ENCODE data around the gene ERRFI1.
"Not testable (repeated sequence)": the region's sequence is repeated elsewhere in the genome, so short reads cannot be mapped to it uniquely, and the experiment has no call there.

Gene ERRFI1

DNA sequence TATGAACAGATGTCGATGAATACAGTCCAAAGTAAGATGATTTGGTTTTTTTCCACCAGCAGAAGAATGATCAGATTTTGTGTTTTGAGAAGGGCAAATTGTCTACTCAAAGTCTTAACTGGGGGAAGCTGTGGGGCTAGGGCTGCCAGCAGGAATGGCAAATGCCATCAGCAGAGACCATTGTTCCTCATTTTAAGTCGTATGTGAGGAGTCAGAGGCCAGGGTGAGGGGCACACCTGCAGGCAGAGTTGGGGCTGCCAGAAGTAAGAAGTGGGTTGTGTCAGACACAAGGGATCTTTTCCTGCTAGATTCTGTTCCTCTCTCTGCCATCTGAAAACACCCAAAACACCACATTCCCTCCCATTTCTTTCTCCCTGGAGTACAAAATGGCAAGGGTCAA is 55.9 kb downstream of the ERRFI1 start:
- Histone ChIP-seq H3K4me1 (ENCODE audit: low read length) (no peaks in the 10 kb centered on the region), H3K4me3 (ENCODE audit: low read length) (no peak overlapping the region), H3K4me2 (ENCODE audit: low read length) (no peak overlapping the region), H3K79me2 (ENCODE audit: low read length) (peaks cover 53% of the 10 kb centered on the region), H3K36me3 (replicated peaks; ENCODE audit: low read depth, low read length) (peaks cover 41% of the 10 kb centered on the region), H2AFZ (ENCODE audit: low read depth, low read length) (no peak overlapping the region), H3K9me3 (ENCODE audit: insufficient read depth, low read length) (no peaks in the 10 kb centered on the region), H3K27ac (ENCODE audit: low read length) (no peak overlapping the region), H4K20me1 (ENCODE audit: insufficient read depth, low read length) (no peaks in the 10 kb centered on the region), H3K27me3 (ENCODE audit: low read depth, low read length) (no peaks in the 10 kb centered on the region), H3K9ac (ENCODE audit: low read length) (no peak overlapping the region)
- no peak for TF ChIP-seq EZH2phosphoT487 (IDR thresholded peaks at IDR 0.05; ENCODE audit: low read depth)
- TF ChIP-seq, protein P1, sequence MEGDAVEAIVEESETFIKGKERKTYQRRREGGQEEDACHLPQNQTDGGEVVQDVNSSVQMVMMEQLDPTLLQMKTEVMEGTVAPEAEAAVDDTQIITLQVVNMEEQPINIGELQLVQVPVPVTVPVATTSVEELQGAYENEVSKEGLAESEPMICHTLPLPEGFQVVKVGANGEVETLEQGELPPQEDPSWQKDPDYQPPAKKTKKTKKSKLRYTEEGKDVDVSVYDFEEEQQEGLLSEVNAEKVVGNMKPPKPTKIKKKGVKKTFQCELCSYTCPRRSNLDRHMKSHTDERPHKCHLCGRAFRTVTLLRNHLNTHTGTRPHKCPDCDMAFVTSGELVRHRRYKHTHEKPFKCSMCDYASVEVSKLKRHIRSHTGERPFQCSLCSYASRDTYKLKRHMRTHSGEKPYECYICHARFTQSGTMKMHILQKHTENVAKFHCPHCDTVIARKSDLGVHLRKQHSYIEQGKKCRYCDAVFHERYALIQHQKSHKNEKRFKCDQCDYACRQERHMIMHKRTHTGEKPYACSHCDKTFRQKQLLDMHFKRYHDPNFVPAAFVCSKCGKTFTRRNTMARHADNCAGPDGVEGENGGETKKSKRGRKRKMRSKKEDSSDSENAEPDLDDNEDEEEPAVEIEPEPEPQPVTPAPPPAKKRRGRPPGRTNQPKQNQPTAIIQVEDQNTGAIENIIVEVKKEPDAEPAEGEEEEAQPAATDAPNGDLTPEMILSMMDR (IDR thresholded peaks at IDR 0.05; ENCODE audit: low read depth, low read length): no peak

DNA sequence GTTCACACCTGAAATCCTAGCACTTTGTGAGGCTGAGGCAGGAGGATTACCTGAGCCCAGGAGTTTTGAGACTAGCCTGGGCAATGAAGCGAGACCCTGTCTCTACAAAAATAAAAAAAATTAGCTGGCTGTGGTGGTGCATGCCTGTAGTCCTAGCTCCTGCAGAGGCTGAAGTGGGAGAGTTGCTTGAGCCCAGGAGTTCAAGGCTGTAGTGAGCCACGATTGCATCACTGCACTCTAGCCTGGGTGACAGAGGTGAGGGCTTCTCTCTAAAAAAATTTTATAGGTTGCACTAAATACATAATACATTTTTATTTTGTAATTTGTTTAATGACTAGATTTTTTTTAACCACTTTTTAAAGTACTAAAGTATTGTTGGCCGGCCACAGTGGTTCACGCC is 58.5 kb downstream of the ERRFI1 start:
- H3K4me1 ChIP-seq (ENCODE audit: low read length): peaks cover under 1% of the 10 kb centered on the region; the same call in 1 of the 2 replicates
- H4K20me1 ChIP-seq (ENCODE audit: insufficient read depth, low read length): no peaks in the 10 kb centered on the region
- H3K79me2 ChIP-seq (ENCODE audit: low read length): peaks cover 70% of the 10 kb centered on the region
- no peak overlapping the region for H2AFZ ChIP-seq (ENCODE audit: low read depth, low read length)
- H3K4me3 ChIP-seq (ENCODE audit: low read length): no peak overlapping the region
- H3K27me3 ChIP-seq (ENCODE audit: low read depth, low read length): no peaks in the 10 kb centered on the region
- H3K4me2 ChIP-seq (ENCODE audit: low read length): no peak overlapping the region
- H3K27ac ChIP-seq (ENCODE audit: low read length): no peak overlapping the region
- no peak overlapping the region for H3K9ac ChIP-seq (ENCODE audit: low read length)
- no peaks in the 10 kb centered on the region for H3K9me3 ChIP-seq (ENCODE audit: insufficient read depth, low read length)
- TF ChIP-seq, protein P1 (IDR thresholded peaks at IDR 0.05; ENCODE audit: low read depth, low read length): no peak
- no peak for TF ChIP-seq EZH2phosphoT487 (IDR thresholded peaks at IDR 0.05; ENCODE audit: low read depth)
- peaks cover 47% of the 10 kb centered on the region for H3K36me3 ChIP-seq (replicated peaks; ENCODE audit: low read depth, low read length)

DNA sequence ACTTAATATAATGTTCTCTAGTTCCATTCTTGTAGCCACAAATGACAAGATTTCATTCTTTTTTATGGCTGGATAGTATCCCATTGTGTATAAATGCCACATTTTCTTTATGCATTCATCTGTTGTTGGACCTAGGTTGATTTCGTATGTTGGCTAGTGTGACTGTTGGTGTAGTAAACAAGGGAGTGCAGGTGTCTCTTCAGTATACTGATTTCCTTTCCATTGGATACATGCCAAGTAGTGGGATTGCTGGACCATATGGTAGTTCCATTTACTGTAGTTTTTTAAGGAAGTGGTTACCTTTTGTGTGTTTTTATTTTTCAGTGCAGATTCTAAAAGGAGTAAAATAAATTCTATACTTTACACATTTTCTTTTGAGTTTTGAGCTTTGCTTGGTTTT is 58.9 kb downstream of the ERRFI1 start:
- Histone ChIP-seq H3K79me2 (ENCODE audit: low read length) (peaks cover 74% of the 10 kb centered on the region), H4K20me1 (ENCODE audit: insufficient read depth, low read length) (no peaks in the 10 kb centered on the region), H3K27ac (ENCODE audit: low read length) (no peak overlapping the region), H3K9me3 (ENCODE audit: insufficient read depth, low read length) (no peaks in the 10 kb centered on the region), H2AFZ (ENCODE audit: low read depth, low read length) (no peak overlapping the region), H3K36me3 (replicated peaks; ENCODE audit: low read depth, low read length) (peaks cover 45% of the 10 kb centered on the region), H3K9ac (ENCODE audit: low read length) (no peak overlapping the region), H3K4me3 (ENCODE audit: low read length) (no peak overlapping the region), H3K4me2 (ENCODE audit: low read length) (no peak overlapping the region), H3K27me3 (ENCODE audit: low read depth, low read length) (no peaks in the 10 kb centered on the region), H3K4me1 (ENCODE audit: low read length) (peaks cover 4% of the 10 kb centered on the region; the same call in 1 of the 2 replicates)
- no peak for TF ChIP-seq EZH2phosphoT487 (IDR thresholded peaks at IDR 0.05; ENCODE audit: low read depth)
- TF ChIP-seq, protein P1 (IDR thresholded peaks at IDR 0.05; ENCODE audit: low read depth, low read length): no peak

DNA sequence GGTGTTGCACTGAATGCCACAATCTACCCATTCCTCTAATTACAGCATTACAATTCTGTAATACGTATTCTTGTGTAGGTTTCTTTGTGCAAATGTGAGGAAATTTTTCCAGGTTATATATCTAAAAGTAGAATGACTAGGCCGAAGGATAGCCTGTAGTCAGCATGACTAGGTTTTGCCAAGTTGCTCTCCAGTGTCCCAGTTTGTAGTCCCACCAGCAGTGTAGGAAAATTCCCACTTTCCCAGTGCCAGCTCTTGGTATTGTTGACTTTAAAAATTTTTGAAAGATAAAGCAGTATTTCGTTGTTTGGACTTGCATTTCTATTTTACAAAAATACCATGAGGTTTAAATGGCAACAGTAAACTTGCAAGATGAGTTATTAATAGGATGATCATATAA is 61.6 kb downstream of the ERRFI1 start:
- Histone ChIP-seq H3K4me2 (ENCODE audit: low read length) (no peak overlapping the region), H3K4me1 (ENCODE audit: low read length) (peaks cover 10% of the 10 kb centered on the region; the same call in 1 of the 2 replicates), H3K79me2 (ENCODE audit: low read length) (peaks cover 77% of the 10 kb centered on the region), H3K27ac (ENCODE audit: low read length) (no peak overlapping the region), H3K9ac (ENCODE audit: low read length) (no peak overlapping the region), H3K4me3 (ENCODE audit: low read length) (no peak overlapping the region), H2AFZ (ENCODE audit: low read depth, low read length) (no peak overlapping the region), H3K27me3 (ENCODE audit: low read depth, low read length) (no peaks in the 10 kb centered on the region), H4K20me1 (ENCODE audit: insufficient read depth, low read length) (no peaks in the 10 kb centered on the region), H3K36me3 (replicated peaks; ENCODE audit: low read depth, low read length) (peaks cover 26% of the 10 kb centered on the region), H3K9me3 (ENCODE audit: insufficient read depth, low read length) (no peaks in the 10 kb centered on the region)
- TF ChIP-seq EZH2phosphoT487 (IDR thresholded peaks at IDR 0.05; ENCODE audit: low read depth): no peak
- TF ChIP-seq, protein P1 (IDR thresholded peaks at IDR 0.05; ENCODE audit: low read depth, low read length): no peak

DNA sequence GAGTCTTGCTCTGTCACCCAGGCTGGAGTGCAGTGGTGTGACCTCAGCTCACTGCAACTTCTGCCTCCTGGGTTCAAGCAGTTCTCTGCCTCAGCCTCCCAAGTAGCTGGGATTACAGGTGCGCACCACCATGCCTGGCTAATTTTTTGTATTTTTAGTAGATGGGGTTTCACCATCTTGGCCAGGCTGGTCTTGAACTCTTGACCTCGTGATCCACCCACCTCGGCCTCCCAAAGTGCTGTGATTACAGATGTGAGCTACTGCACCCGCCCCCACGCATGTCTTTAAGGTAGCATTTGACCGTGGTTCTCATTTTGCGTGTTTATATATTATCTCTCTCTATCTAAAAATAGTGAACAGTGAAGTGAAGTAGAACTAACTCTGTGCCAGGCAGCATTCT is 62.3 kb downstream of the ERRFI1 start:
- not testable (repeated sequence) for H4K20me1 ChIP-seq (ENCODE audit: insufficient read depth, low read length); H3K9me3 ChIP-seq (ENCODE audit: insufficient read depth, low read length); H3K9ac ChIP-seq (ENCODE audit: low read length); H2AFZ ChIP-seq (ENCODE audit: low read depth, low read length); H3K4me3 ChIP-seq (ENCODE audit: low read length); H3K4me2 ChIP-seq (ENCODE audit: low read length); H3K27ac ChIP-seq (ENCODE audit: low read length); H3K27me3 ChIP-seq (ENCODE audit: low read depth, low read length)
- Histone ChIP-seq H3K4me1 (ENCODE audit: low read length) (peaks cover 10% of the 10 kb centered on the region; the same call in 1 of the 2 replicates), H3K79me2 (ENCODE audit: low read length) (peaks cover 76% of the 10 kb centered on the region), H3K36me3 (replicated peaks; ENCODE audit: low read depth, low read length) (peaks cover 24% of the 10 kb centered on the region)

DNA sequence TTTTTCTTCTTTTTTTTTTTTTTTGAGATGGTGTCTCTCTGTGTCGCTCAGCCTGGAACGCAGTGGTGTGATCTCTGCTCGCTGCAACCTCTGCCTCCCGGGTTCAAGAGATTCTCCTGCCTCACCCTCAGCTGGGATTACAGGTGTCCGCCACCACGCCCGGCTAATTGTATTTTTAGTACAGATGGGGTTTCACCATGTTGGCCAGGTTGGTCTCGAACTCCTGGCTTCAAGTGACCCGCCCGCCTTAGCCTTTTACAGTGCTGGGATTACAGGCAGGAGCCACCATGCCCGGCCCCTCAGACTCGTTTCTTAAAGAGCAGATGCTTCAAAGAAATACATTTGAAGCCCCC is 62.8 kb downstream of the ERRFI1 start:
- H3K4me1 ChIP-seq (ENCODE audit: low read length): peaks cover 10% of the 10 kb centered on the region; the same call in 1 of the 2 replicates

More for the DNA sequence above, 62.8 kb downstream of the ERRFI1 start:
- H3K27me3 ChIP-seq (ENCODE audit: low read depth, low read length); H3K4me2 ChIP-seq (ENCODE audit: low read length); H2AFZ ChIP-seq (ENCODE audit: low read depth, low read length); H3K9ac ChIP-seq (ENCODE audit: low read length); H3K9me3 ChIP-seq (ENCODE audit: insufficient read depth, low read length); H3K27ac ChIP-seq (ENCODE audit: low read length); H4K20me1 ChIP-seq (ENCODE audit: insufficient read depth, low read length); H3K4me3 ChIP-seq (ENCODE audit: low read length): not testable (repeated sequence)
- Histone ChIP-seq H3K36me3 (replicated peaks; ENCODE audit: low read depth, low read length) (peaks cover 23% of the 10 kb centered on the region), H3K79me2 (ENCODE audit: low read length) (peaks cover 73% of the 10 kb centered on the region)
